ENCODE data around the gene SMDT1. TPM values are rescaled to one million over a fixed set of nuclear protein-coding genes. Genes with fewer than 3 reads are reported as not detected.

SMDT1 gene
- total and polyA plus RNA-seq, 10 of the 15 experiments (the other 5 are each of a cell fraction or from before 2014, with no cell fraction given) = 19.7 to 176 (median 66.3) TPM

- Histone ChIP-seq H3K79me2 (ENCODE audit: control insufficient read depth, insufficient read depth, low read length) (peaks cover 10% of the 10 kb centered on the region), H3K9ac (ENCODE audit: control insufficient read depth, insufficient read depth, low read length) (no peak overlapping the region; the same call in 1 of the 2 replicates), H3K27me3 (replicated peaks in 1 of 2; ENCODE audit: control insufficient read depth in 2 of 2, insufficient read depth in 2 of 2, low read length in 1 of 2) (no peaks in the 10 kb centered on the region), H4K20me1 (ENCODE audit: control insufficient read depth, insufficient read depth) (peaks cover 2% of the 10 kb centered on the region; the same call in 1 of the 2 replicates), H2AFZ (ENCODE audit: control insufficient read depth, low read depth, low read length) (no peak overlapping the region), H3K36me3 (ENCODE audit: control insufficient read depth in 2 of 2, insufficient read depth in 2 of 2, low read length in 1 of 2) (peaks cover 8 to 15% of the 10 kb centered on the region in 2 experiments), H3K9me3 (replicated peaks; ENCODE audit: control insufficient read depth, insufficient read depth, low read length) (no peaks in the 10 kb centered on the region), H3K4me2 (ENCODE audit: control insufficient read depth, insufficient read depth) (0 out of 2 replicates have a peak overlapping the region, but pooled peaks have one; percentile 82), H3K27ac (ENCODE audit: control insufficient read depth, insufficient read depth) (no peak overlapping the region), H3K4me3 (no peak overlapping the region), H3K4me1 (ENCODE audit: control insufficient read depth, insufficient read depth, low read length) (peaks cover 13% of the 10 kb centered on the region)
- intact Hi-C loops (cut with micrococcal nuclease; ENCODE audit: unreplicated experiment) = no loop called here
- no peak for ATAC-seq
- ChIA-PET CTCF (no interaction called here), RAD21 (ENCODE audit: unreplicated experiment) (no interaction called here), POLR2A (interaction anchor here (3.0 kb wide), 1 partner anchor 11 kb away, joined by 21 read pairs; the partner anchor contains the start of gene SMDT1), SMC1A (ENCODE audit: uncharacterized antibody, unreplicated experiment) (no interaction called here)
- BruUV-seq (replicated peaks) = no TSS peak
- no peak for DNase-seq (ENCODE audit: low read depth, low spot score)
- TF ChIP-seq E2F8 (IDR thresholded peaks at IDR 0.05; ENCODE audit: low read depth, partially characterized antibody) (no peak), STAT3 (IDR thresholded peaks at IDR 0.05; ENCODE audit: low read depth, low read length) (no peak), NR2F1 (conservative IDR thresholded peaks at IDR 0.05) (no peak), PML (IDR thresholded peaks at IDR 0.05; ENCODE audit: low read length) (no peak), NR2C2 (IDR thresholded peaks at IDR 0.05; ENCODE audit: borderline replicate concordance, control insufficient read depth, insufficient read length, low read depth) (no peak), TCF7 (IDR thresholded peaks at IDR 0.05; ENCODE audit: borderline replicate concordance) (no peak), YBX1 (IDR thresholded peaks at IDR 0.05) (no peak), STAT1 (conservative IDR thresholded peaks at IDR 0.05) (no peak), ASH2L (IDR thresholded peaks at IDR 0.05; ENCODE audit: borderline replicate concordance, low read depth) (no peak), SUPT20H (IDR thresholded peaks at IDR 0.05; ENCODE audit: borderline replicate concordance, control insufficient read depth, low read depth, low read length) (no peak), ZNF274 (IDR thresholded peaks at IDR 0.05; ENCODE audit: insufficient read depth, insufficient read length) (no peak), FOXK2 (IDR thresholded peaks at IDR 0.05) (no peak), LARP7 (IDR thresholded peaks at IDR 0.05) (no peak)
- TF ChIP-seq, protein P1, sequence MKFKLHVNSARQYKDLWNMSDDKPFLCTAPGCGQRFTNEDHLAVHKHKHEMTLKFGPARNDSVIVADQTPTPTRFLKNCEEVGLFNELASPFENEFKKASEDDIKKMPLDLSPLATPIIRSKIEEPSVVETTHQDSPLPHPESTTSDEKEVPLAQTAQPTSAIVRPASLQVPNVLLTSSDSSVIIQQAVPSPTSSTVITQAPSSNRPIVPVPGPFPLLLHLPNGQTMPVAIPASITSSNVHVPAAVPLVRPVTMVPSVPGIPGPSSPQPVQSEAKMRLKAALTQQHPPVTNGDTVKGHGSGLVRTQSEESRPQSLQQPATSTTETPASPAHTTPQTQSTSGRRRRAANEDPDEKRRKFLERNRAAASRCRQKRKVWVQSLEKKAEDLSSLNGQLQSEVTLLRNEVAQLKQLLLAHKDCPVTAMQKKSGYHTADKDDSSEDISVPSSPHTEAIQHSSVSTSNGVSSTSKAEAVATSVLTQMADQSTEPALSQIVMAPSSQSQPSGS (IDR thresholded peaks at IDR 0.05; ENCODE audit: low read length) = no peak
- TF ChIP-seq, protein P2, sequence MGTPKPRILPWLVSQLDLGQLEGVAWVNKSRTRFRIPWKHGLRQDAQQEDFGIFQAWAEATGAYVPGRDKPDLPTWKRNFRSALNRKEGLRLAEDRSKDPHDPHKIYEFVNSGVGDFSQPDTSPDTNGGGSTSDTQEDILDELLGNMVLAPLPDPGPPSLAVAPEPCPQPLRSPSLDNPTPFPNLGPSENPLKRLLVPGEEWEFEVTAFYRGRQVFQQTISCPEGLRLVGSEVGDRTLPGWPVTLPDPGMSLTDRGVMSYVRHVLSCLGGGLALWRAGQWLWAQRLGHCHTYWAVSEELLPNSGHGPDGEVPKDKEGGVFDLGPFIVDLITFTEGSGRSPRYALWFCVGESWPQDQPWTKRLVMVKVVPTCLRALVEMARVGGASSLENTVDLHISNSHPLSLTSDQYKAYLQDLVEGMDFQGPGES (IDR thresholded peaks at IDR 0.05) = no peak
- no peak for FAIRE-seq
- WGBS (ENCODE audit: insufficient coverage, insufficient replicate concordance, low lambda C conversion rate, missing lambda C conversion rate) = 98% methylated on average over 4 of the region's 4 CpGs
- in situ Hi-C loops (cut with MboI) = no loop called here
These were observed 11.2 kb upstream of the SMDT1 start for GRCh38 chr22:42068291-42068690.
